ENCODE measurements around the gene SYNJ2.

The SYNJ2 gene

DNA sequence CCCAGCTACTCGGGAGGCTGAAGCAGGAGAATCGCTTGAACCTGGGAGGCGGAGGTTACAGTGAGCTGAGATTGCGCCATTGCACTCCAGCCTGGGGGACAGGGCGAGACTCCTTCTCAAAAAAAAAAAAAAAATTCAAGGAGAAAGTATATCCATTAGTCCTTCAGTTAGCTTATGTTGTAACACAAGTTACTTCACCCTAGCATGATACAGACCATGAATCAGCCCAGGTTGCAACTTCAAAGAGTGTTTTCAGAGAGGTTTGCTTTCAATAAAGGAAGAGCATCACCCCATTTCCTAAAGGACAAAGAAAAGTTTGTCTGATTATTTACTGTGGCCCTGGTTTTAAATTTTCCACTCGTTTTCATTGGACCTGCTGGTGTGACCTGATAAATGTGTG is 113.4 kb downstream of the SYNJ2 start:
- Mint-ChIP-seq H3K36me3 (ENCODE audit: insufficient read depth) (peaks cover 31% of the 10 kb centered on the region), H3K27ac (no peak overlapping the region), H3K4me3 (no peak overlapping the region), H3K27me3 (no peaks in the 10 kb centered on the region), H3K9me3 (no peaks in the 10 kb centered on the region), H3K4me1 (ENCODE audit: low read depth in 2 of 2) (no peaks in the 10 kb centered on the region)
- no peak for DNase-seq
- ATAC-seq (replicated peaks): no peak

DNA sequence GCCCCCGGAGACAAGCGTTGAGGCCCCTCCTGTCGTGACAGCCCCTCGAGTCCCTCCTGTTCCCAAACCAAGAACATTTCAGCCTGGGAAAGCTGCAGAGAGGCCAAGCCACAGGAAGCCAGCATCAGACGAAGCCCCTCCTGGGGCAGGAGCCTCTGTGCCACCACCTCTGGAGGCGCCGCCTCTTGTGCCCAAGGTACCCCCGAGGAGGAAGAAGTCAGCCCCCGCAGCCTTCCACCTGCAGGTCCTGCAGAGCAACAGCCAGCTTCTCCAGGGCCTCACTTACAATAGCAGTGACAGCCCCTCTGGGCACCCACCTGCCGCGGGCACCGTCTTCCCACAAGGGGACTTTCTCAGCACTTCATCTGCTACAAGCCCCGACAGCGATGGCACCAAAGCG is 114.0 kb downstream of the SYNJ2 start:
- Mint-ChIP-seq H3K27me3 (no peaks in the 10 kb centered on the region), H3K4me1 (ENCODE audit: low read depth in 2 of 2) (no peaks in the 10 kb centered on the region), H3K4me3 (no peak overlapping the region), H3K9me3 (no peaks in the 10 kb centered on the region), H3K27ac (no peak overlapping the region), H3K36me3 (ENCODE audit: insufficient read depth) (peaks cover 27% of the 10 kb centered on the region)
- DNase-seq (no peak), ATAC-seq (replicated peaks) (no peak)

DNA sequence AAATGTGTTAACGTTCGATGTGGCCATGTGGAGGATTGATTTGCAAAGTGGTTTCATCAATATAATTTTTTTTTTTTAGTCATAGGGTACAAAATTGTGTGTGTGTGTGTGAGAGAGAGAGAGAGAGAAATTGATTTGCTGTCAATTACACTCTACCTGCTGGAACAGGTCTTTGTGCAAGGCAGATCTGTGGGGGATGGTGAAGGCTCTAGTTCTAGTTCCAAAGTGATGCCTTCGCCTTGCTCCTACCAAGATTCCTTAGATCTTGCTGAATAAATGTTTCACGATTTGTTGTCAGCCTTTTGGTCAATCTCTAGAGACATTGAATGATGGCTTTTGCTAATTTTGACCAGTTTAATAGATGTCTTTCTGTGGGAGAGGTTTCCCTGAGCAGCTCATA is 121.6 kb downstream of the SYNJ2 start:
- peaks cover 6% of the 10 kb centered on the region for H3K36me3 Mint-ChIP-seq (ENCODE audit: insufficient read depth)
- ATAC-seq (replicated peaks): no peak

DNA sequence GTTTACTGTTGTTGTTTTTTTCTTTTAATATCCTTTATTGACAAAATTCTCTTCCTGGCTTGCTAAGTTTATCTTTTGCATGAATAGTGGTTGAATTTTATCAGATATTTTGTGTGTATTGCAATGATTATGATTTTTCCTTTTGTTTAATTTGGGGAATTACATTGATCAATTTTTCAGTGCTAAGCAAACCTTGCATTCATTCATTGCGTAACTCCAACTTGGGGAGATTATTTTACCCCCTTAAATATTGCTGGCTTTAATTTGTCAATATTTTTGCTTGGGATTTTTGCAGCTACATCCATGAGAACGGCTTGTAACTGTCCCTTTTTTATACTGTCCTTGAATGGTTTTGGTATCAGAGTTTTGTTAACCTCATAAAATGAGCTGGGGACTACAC is 123.0 kb downstream of the SYNJ2 start:
- no peak overlapping the region for H3K27ac Mint-ChIP-seq
- no peaks in the 10 kb centered on the region for H3K27me3 Mint-ChIP-seq
- no peaks in the 10 kb centered on the region for H3K4me1 Mint-ChIP-seq (ENCODE audit: low read depth in 2 of 2)
- DNase-seq (no peak), ATAC-seq (replicated peaks) (no peak)
- H3K4me3 Mint-ChIP-seq: no peak overlapping the region
- no peaks in the 10 kb centered on the region for H3K9me3 Mint-ChIP-seq
- H3K36me3 Mint-ChIP-seq (ENCODE audit: insufficient read depth): peaks cover 7% of the 10 kb centered on the region

More for the DNA sequence above, 121.6 kb downstream of the SYNJ2 start:
- Mint-ChIP-seq H3K4me3 (no peak overlapping the region), H3K4me1 (ENCODE audit: low read depth in 2 of 2) (no peaks in the 10 kb centered on the region), H3K9me3 (no peaks in the 10 kb centered on the region), H3K27ac (no peak overlapping the region), H3K27me3 (no peaks in the 10 kb centered on the region)
- DNase-seq: no peak

DNA sequence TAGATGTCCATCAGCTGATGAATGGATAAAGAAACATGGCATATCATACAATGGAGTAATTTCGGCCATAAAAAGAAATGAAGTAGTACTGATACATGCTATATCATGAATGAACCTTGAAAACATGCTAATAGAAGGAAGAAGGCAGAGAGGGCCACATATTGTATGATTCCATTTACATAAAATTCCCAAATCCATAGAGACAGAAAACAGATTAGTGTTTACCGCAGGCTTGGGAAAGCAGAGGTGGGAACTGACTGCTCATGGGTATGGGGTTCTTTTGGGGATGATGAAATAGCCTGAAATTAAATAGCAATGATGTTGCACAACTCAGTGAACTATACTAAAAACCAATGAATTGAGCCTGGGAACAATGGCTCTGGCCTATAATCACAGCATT is 128.1 kb downstream of the SYNJ2 start:
- peaks cover 10% of the 10 kb centered on the region for H3K36me3 Mint-ChIP-seq (ENCODE audit: insufficient read depth)
- H3K27me3 Mint-ChIP-seq: no peaks in the 10 kb centered on the region
- ATAC-seq (replicated peaks) (no peak), DNase-seq (no peak)
- H3K4me3 Mint-ChIP-seq: no peak overlapping the region
- H3K27ac Mint-ChIP-seq: no peak overlapping the region
- no peaks in the 10 kb centered on the region for H3K4me1 Mint-ChIP-seq (ENCODE audit: low read depth in 2 of 2)
- H3K9me3 Mint-ChIP-seq: no peaks in the 10 kb centered on the region

DNA sequence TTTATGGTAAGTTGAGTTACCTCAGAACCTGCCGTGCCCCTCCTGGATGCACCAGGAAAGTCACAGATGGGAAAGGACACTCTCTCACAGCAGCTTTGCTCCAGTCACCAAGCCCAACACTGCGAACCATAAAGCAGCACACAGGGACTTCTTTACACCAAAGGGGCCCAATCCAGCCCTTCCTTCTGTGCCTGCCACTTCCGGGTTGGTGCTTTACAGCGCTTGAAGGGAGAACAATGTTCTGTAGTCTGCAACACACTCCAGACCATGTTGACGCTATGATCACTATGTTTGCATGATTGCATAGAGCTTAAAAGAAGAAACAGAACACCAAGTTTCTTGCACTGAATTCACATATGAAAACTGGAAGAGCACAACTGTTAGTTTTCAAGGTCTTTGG is 129.3 kb downstream of the SYNJ2 start:
- no peak overlapping the region for H3K4me3 Mint-ChIP-seq
- peak overlapping the region in 1 of 2 donors; percentile 12 for H3K27ac Mint-ChIP-seq
- no peaks in the 10 kb centered on the region for H3K4me1 Mint-ChIP-seq (ENCODE audit: low read depth in 2 of 2)
- DNase-seq (no peak), ATAC-seq (replicated peaks) (no peak)
- H3K9me3 Mint-ChIP-seq: no peaks in the 10 kb centered on the region
- H3K36me3 Mint-ChIP-seq (ENCODE audit: insufficient read depth): peaks cover 10% of the 10 kb centered on the region
- no peaks in the 10 kb centered on the region for H3K27me3 Mint-ChIP-seq

DNA sequence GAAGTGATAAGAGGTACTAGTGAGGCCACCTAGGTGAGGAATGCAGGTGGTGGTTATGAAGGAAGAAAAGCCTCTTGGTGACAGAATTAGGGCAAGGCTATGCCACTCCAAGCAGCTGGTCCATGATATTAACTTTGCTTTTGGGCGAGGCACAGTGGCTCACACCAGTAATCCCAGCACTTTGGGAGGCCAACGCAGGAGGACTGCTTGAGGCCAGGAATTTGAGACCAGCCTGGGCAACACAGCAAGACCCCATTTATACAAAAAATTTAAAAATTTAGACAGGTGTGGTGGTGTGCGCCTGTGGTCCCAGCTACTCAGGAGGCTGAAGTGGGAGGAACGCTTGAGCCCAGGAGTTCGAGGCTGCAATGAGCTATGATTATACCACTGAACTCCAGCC is 130.3 kb downstream of the SYNJ2 start:
- no peaks in the 10 kb centered on the region for H3K9me3 Mint-ChIP-seq
- no peak overlapping the region for H3K4me3 Mint-ChIP-seq
- ATAC-seq (replicated peaks): no peak
- no peaks in the 10 kb centered on the region for H3K4me1 Mint-ChIP-seq (ENCODE audit: low read depth in 2 of 2)
- DNase-seq: no peak
- no peaks in the 10 kb centered on the region for H3K27me3 Mint-ChIP-seq
- H3K36me3 Mint-ChIP-seq (ENCODE audit: insufficient read depth): peaks cover 14% of the 10 kb centered on the region
- H3K27ac Mint-ChIP-seq: no peak overlapping the region

DNA sequence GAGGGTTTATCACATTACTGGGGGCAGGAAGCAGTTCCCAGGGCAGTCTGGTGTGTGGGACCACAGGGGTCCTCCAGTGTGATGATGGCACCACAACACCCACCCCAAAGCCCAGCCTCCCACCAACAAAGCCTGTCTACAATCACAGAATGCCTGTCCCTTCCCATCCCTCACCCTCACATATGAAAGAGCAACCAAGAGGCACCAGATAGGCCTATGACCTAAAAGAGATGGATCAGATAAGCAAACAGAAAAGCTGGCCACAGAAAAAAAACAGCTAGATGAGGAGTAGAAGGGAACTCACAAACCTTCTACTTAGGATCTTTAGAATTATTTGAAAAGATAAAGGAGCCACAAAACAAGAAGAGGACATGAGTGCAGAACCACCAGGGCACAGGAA is 132.1 kb downstream of the SYNJ2 start:
- Mint-ChIP-seq H3K36me3 (ENCODE audit: insufficient read depth) (peaks cover 14% of the 10 kb centered on the region), H3K27ac (no peak overlapping the region), H3K27me3 (no peaks in the 10 kb centered on the region), H3K4me1 (ENCODE audit: low read depth in 2 of 2) (no peaks in the 10 kb centered on the region), H3K4me3 (no peak overlapping the region), H3K9me3 (no peaks in the 10 kb centered on the region)
- ATAC-seq (replicated peaks): no peak
- no peak for DNase-seq

DNA sequence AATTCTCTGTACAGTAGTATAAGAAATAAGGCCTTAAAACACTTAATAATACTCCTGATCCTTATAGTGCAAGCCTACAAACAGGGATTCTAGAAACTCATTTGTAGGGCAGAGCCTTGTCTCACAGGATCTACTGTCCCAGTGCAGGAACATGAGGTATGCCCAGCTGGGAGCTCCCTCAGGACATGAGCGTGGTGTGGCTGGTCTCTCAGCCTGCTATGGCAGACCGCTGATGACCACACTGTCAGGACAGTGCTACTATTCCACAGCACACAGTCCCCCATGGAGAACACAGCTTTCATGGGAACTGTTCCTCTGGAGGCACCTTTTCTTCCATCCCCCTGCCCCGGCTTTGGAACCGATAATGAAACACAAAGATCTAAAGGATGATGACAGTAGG is 133.4 kb downstream of the SYNJ2 start:
- DNase-seq: no peak
- Mint-ChIP-seq H3K36me3 (ENCODE audit: insufficient read depth) (peaks cover 7% of the 10 kb centered on the region), H3K4me3 (no peak overlapping the region), H3K4me1 (ENCODE audit: low read depth in 2 of 2) (no peaks in the 10 kb centered on the region), H3K27me3 (no peaks in the 10 kb centered on the region), H3K27ac (no peak overlapping the region), H3K9me3 (no peaks in the 10 kb centered on the region)
- ATAC-seq (replicated peaks): no peak

DNA sequence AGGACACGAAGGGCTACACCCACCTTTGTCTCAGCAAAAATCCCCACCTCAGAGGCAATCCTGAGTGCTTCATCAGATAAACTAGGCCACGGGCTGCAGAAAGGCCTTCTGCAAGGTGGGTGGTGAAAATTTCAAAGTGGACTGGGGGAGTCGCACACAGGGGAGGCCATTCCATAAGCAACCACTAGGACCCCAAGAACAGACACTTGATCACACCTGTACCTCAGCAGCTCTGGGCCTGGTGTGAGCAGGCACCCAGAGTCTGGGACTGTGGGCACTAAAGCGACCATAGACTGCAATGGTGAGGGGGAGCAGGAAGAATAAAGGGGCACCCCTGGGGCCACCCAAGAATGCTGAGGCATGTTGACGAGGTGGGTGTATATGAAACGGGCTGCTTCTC is 133.8 kb downstream of the SYNJ2 start:
- no peak overlapping the region for H3K4me3 Mint-ChIP-seq
- H3K36me3 Mint-ChIP-seq (ENCODE audit: insufficient read depth): peaks cover 7% of the 10 kb centered on the region
- no peaks in the 10 kb centered on the region for H3K4me1 Mint-ChIP-seq (ENCODE audit: low read depth in 2 of 2)
- ATAC-seq (replicated peaks) (no peak), DNase-seq (no peak)
- no peak overlapping the region for H3K27ac Mint-ChIP-seq
- no peaks in the 10 kb centered on the region for H3K27me3 Mint-ChIP-seq
- no peaks in the 10 kb centered on the region for H3K9me3 Mint-ChIP-seq

DNA sequence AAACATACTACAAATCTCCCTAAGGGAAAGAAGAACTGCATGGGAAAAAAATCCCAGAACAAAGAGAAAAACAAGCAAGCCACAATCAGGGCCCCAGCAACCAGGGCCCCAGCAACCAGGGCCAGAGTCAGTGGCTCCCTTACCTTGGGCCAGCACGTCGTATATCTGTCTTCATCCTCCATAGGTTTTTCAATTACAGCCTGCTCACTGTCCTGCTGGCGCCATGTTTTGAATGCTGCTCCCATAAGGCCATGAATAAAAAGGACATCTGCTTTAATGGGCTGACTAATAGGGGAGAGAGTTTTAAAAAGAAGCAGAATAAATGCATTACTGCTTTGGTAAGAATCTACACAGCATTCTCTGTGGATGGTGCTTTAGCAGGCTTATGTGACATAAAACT is 137.2 kb downstream of the SYNJ2 start:
- H3K4me1 Mint-ChIP-seq (ENCODE audit: low read depth in 2 of 2): no peaks in the 10 kb centered on the region
- H3K36me3 Mint-ChIP-seq (ENCODE audit: insufficient read depth): peaks cover 4% of the 10 kb centered on the region
- DNase-seq (no peak), ATAC-seq (replicated peaks) (no peak)
- no peaks in the 10 kb centered on the region for H3K27me3 Mint-ChIP-seq
- no peaks in the 10 kb centered on the region for H3K9me3 Mint-ChIP-seq
- no peak overlapping the region for H3K27ac Mint-ChIP-seq
- no peak overlapping the region for H3K4me3 Mint-ChIP-seq

DNA sequence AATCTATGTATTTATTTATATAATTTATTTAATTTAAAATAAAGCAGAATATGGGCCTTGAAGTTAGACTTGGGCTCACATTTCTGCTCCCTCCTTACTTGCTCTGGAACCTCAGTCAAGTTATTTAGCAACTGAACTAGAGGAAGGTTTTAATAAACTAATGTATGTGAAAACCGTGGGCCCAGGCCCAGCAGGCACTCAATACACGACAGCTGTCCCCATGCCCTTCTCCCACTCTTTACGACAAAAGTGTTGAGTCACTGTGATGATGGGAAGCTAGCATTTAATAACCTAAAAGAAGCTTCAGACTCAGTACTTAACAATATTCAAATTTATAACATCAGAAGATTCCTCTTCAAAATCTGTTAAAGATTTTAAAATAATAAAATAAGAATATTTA is 139.7 kb downstream of the SYNJ2 start:
- Mint-ChIP-seq H3K4me3 (no peak overlapping the region), H3K27me3 (no peaks in the 10 kb centered on the region), H3K36me3 (ENCODE audit: insufficient read depth) (peaks cover 2% of the 10 kb centered on the region), H3K27ac (no peak overlapping the region), H3K4me1 (ENCODE audit: low read depth in 2 of 2) (no peaks in the 10 kb centered on the region), H3K9me3 (no peaks in the 10 kb centered on the region)
- no peak for ATAC-seq (replicated peaks)
- DNase-seq: no peak

DNA sequence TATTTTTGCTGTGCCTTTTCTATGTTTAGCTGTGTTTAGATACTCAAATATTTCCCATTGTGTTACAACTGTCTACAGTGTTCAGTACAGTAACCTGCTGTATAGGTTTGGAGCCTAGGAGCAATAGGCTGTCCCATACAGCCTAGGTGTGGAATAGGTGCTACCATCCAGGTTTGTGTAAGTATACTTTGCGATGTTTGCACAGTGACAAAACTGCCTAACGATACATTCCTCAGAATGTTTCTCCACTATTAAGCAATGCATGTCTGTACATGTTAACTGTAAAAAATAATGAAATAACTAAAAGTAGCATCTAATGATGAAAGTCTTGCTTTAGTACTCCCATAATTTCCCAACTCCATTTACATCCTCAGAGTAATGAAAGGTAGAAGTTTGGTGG is 140.4 kb downstream of the SYNJ2 start:
- ATAC-seq (replicated peaks): no peak
- H3K4me1 Mint-ChIP-seq (ENCODE audit: low read depth in 2 of 2): no peaks in the 10 kb centered on the region

DNA sequence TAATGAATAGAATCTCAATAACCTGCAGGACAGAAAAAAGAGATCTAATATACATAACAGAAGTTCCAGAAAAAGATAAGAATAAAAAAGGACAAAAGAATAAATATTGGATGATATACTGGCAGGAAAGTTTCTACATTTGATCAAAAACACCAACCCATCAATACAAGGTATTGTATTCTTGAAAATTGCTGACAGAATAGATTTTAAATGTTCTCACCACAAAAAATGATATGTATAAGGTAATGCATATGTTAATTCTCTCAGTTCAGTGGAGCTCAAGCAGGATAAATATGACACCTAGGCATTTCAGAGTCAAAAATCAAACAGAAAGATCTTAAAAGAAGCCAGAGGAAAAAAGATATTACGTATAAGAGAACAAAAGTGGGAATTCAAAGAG is 142.6 kb downstream of the SYNJ2 start:
- Mint-ChIP-seq H3K4me1 (ENCODE audit: low read depth in 2 of 2) (no peaks in the 10 kb centered on the region), H3K27ac (no peak overlapping the region), H3K4me3 (no peak overlapping the region), H3K36me3 (ENCODE audit: insufficient read depth) (no peaks in the 10 kb centered on the region), H3K27me3 (no peaks in the 10 kb centered on the region), H3K9me3 (no peaks in the 10 kb centered on the region)
- DNase-seq (no peak), ATAC-seq (replicated peaks) (no peak)

More for the DNA sequence above, 140.4 kb downstream of the SYNJ2 start:
- H3K36me3 Mint-ChIP-seq (ENCODE audit: insufficient read depth): no peaks in the 10 kb centered on the region
- H3K27ac Mint-ChIP-seq: no peak overlapping the region
- no peak overlapping the region for H3K4me3 Mint-ChIP-seq
- DNase-seq: no peak
- no peaks in the 10 kb centered on the region for H3K27me3 Mint-ChIP-seq
- H3K9me3 Mint-ChIP-seq: no peaks in the 10 kb centered on the region

DNA sequence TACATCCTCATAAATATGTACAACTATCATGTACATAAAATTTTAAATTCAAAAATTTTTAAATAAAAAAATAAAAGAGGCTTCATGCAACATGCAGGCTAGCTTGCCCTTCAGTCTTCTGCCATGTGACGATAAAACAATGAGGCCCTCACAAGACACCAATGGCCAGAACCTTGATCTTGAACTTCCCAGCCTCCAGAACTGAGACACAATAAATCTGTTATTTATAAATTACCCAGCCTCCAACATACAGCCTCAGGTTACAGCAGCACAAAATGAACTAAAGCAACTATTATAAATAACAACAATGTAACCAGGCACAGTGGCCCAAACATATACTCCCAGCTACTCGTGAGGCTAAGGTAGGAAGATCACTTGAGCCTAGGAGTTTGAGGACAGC is 143.6 kb downstream of the SYNJ2 start:
- DNase-seq (no peak), ATAC-seq (replicated peaks) (no peak)
- Mint-ChIP-seq H3K27me3 (no peaks in the 10 kb centered on the region), H3K36me3 (ENCODE audit: insufficient read depth) (no peaks in the 10 kb centered on the region), H3K4me1 (ENCODE audit: low read depth in 2 of 2) (no peaks in the 10 kb centered on the region), H3K9me3 (no peaks in the 10 kb centered on the region), H3K27ac (no peak overlapping the region), H3K4me3 (no peak overlapping the region)

Measured in effector memory CD8-positive, alpha-beta T cell (primary cell).